NCI-H2107 treated with DMSO at 0.1 percent for 48 hours (cell line): ENCODE data around the gene FES.

Experiments used
- DNase-seq: peaks from one replicate; lab custom pipeline; 2025; ENCODE audit not compliant: unreplicated experiment; lab: John Stamatoyannopoulos, UW

The FES gene

GRCh38 chr15:90875549-90875981, 8.7 kb upstream of the FES start:
- DNase-seq: no peak

- DNase-seq: no peak
Observed at GRCh38 chr15:90876046-90876445, 8.3 kb upstream of the FES start.

GRCh38 chr15:90876512-90877170, 7.7 kb upstream of the FES start:
- no peak for DNase-seq

- no peak for DNase-seq
Observed at GRCh38 chr15:90877315-90877714, 7.0 kb upstream of the FES start.

GRCh38 chr15:90877996-90878395, 6.3 kb upstream of the FES start:
- DNase-seq: no peak

- no peak for DNase-seq
Observed at GRCh38 chr15:90878660-90879059, 5.6 kb upstream of the FES start.

- no peak for DNase-seq
Observed at GRCh38 chr15:90879730-90880366, 4.5 kb upstream of the FES start.

- DNase-seq: no peak
Observed at GRCh38 chr15:90880381-90881145, 3.7 kb upstream of the FES start.

- no peak for DNase-seq
Observed at GRCh38 chr15:90881181-90881977, 2.9 kb upstream of the FES start.

GRCh38 chr15:90881978-90882721, 2.2 kb upstream of the FES start:
- no peak for DNase-seq

GRCh38 chr15:90882781-90883525, 1.4 kb upstream of the FES start:
- no peak for DNase-seq

GRCh38 chr15:90883526-90883975, 753 bp upstream of the FES start:
- DNase-seq: no peak

GRCh38 chr15:90884719-90885431, 571 bp downstream of the FES start:
- DNase-seq: no peak

- peak; percentile 21 for DNase-seq
Observed at GRCh38 chr15:90885432-90886290, 1.4 kb downstream of the FES start.

- DNase-seq: no peak
Observed at GRCh38 chr15:90886291-90886614, 1.9 kb downstream of the FES start.

- DNase-seq: no peak
Observed at GRCh38 chr15:90887037-90887481, 2.8 kb downstream of the FES start.

- DNase-seq: no peak
Observed at GRCh38 chr15:90889313-90889730, 5.0 kb downstream of the FES start.

- no peak for DNase-seq
Observed at GRCh38 chr15:90889736-90890456, 5.6 kb downstream of the FES start.
